ENCODE measurements around the gene GCKR.

The GCKR gene

GRCh38 chr2:27494284-27494943 is 2.2 kb upstream of the GCKR start:
- ChIA-PET CTCF (no interaction called here), POLR2A (ENCODE audit: low non-redundant PET) (no interaction called here)
- TF ChIP-seq, protein P1, sequence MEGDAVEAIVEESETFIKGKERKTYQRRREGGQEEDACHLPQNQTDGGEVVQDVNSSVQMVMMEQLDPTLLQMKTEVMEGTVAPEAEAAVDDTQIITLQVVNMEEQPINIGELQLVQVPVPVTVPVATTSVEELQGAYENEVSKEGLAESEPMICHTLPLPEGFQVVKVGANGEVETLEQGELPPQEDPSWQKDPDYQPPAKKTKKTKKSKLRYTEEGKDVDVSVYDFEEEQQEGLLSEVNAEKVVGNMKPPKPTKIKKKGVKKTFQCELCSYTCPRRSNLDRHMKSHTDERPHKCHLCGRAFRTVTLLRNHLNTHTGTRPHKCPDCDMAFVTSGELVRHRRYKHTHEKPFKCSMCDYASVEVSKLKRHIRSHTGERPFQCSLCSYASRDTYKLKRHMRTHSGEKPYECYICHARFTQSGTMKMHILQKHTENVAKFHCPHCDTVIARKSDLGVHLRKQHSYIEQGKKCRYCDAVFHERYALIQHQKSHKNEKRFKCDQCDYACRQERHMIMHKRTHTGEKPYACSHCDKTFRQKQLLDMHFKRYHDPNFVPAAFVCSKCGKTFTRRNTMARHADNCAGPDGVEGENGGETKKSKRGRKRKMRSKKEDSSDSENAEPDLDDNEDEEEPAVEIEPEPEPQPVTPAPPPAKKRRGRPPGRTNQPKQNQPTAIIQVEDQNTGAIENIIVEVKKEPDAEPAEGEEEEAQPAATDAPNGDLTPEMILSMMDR (conservative IDR thresholded peaks at IDR 0.05; ENCODE audit: low read depth), result no peak
- DNase-seq (ENCODE audit: low spot score), result no peak
- no peak overlapping the region for H3K27ac ChIP-seq

GRCh38 chr2:27494944-27495554 is 1.6 kb upstream of the GCKR start, which contains the start of gene FNDC4:
Gene FNDC4 (minus strand): TSS chr2:27495200. CDS start chr2:27494679, 521 bp downstream.
- peak; percentile 20 for DNase-seq (ENCODE audit: low spot score)
- no peak within 1 kb of the TSS for H3K27ac ChIP-seq
- TF ChIP-seq, protein P1 (conservative IDR thresholded peaks at IDR 0.05; ENCODE audit: low read depth), result no peak
- ChIA-PET CTCF (no interaction called here), POLR2A (ENCODE audit: low non-redundant PET) (no interaction called here)

DNA sequence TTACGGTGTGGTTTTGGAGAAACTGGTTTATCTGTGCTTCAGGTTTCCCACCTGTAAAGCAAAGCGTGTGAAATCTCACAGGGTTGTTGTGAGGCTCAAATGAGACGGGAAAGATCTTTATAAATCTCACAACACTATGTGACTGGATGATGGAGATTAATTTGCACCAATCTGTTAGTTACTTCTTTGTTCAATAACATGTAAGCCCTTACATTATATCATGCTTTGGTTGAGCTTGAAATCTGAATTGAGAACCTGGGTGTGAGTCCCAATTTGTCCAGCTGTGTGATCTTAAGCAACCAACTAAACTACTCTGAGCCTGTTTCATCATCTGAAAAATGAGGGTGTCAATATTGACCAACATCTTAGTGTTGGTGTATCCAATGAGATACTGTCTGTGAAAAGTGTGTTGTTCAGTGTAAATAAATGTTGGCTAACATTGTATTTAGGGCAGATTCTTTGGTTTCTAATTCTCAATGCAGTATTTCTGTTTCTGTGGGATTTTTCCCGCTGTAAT is 741 bp upstream of the GCKR start:
- ChIA-PET CTCF (no interaction called here), POLR2A (ENCODE audit: low non-redundant PET) (no interaction called here)
- H3K27ac ChIP-seq, result no peak overlapping the region
- TF ChIP-seq, protein P1 (conservative IDR thresholded peaks at IDR 0.05; ENCODE audit: low read depth), result no peak
- DNase-seq (ENCODE audit: low spot score), result no peak

GRCh38 chr2:27497288-27497627 is 619 bp downstream of the GCKR start:
- no peak for DNase-seq (ENCODE audit: low spot score)

GRCh38 chr2:27498975-27499374 is 2.3 kb downstream of the GCKR start:
- no peak for DNase-seq (ENCODE audit: low spot score)
- no peak overlapping the region for H3K27ac ChIP-seq
- TF ChIP-seq, protein P1 (conservative IDR thresholded peaks at IDR 0.05; ENCODE audit: low read depth), result no peak
- POLR2A ChIA-PET (ENCODE audit: low non-redundant PET), result no interaction called here
- CTCF ChIA-PET, result no interaction called here

More at GRCh38 chr2:27497288-27497627, 619 bp downstream of the GCKR start:
- H3K27ac ChIP-seq, result no peak overlapping the region
- TF ChIP-seq, protein P1 (conservative IDR thresholded peaks at IDR 0.05; ENCODE audit: low read depth), result no peak
- CTCF ChIA-PET, result no interaction called here
- POLR2A ChIA-PET (ENCODE audit: low non-redundant PET), result no interaction called here

- ChIA-PET POLR2A (ENCODE audit: low non-redundant PET) (no interaction called here), CTCF (no interaction called here)
- TF ChIP-seq, protein P1 (conservative IDR thresholded peaks at IDR 0.05; ENCODE audit: low read depth), result no peak
- H3K27ac ChIP-seq, result no peak overlapping the region
- DNase-seq (ENCODE audit: low spot score), result no peak
These were observed 4.4 kb downstream of the GCKR start for GRCh38 chr2:27501042-27501441.

Data from RWPE1 (cell line).